Lower lobe of right lung (tissue), 2 donors: ENCODE measurements around the gene SLC25A24. TPM values are rescaled to one million over a fixed set of nuclear protein-coding genes. Genes with fewer than 3 reads are reported as not detected.
"Not testable (repeated sequence)": the region's sequence is repeated elsewhere in the genome, so short reads cannot be mapped to it uniquely, and the experiment has no call there.

Experiments
- ATAC-seq, 2 donors: fragments of 200-7000 bp; cut with Tn5 transposase; one replicate each; pipeline ENCODE4 v1.9.1; 2020 to 2022; ENCODE audit warnings: mild to moderate bottlenecking in 2 of 2, moderate library complexity in 2 of 2
- DNase-seq: peaks from one replicate; pipeline ENCODE4 v3.0.0-alpha.2; 2020
- H3K27ac ChIP-seq: fragments of 200-600 bp; one replicate; pipeline ENCODE4 v1.8.0; 2022
- H3K27me3 ChIP-seq: fragments of 200-600 bp; one replicate; pipeline ENCODE4 v1.8.0; 2022; ENCODE audit warnings: low read depth
- H3K36me3 ChIP-seq: fragments of 200-600 bp; one replicate; pipeline ENCODE4 v1.8.0; 2022; ENCODE audit warnings: mild to moderate bottlenecking
- H3K4me1 ChIP-seq: fragments of 200-600 bp; one replicate; pipeline ENCODE4 v1.8.0; 2022
- H3K4me3 ChIP-seq: fragments of 200-600 bp; one replicate; pipeline ENCODE4 v1.8.0; 2022; ENCODE audit warnings: mild to moderate bottlenecking
- H3K9me3 ChIP-seq: fragments of 200-600 bp; one replicate; pipeline ENCODE4 v1.8.0; 2022
- intact Hi-C: fragments of 100-400 bp; cut with DNase I; formaldehyde crosslinking; loops from one replicate; pipeline ENCODE4 v1.11.0; 2022
- total RNA-seq: library from RNA; stranded (reverse); fragmentation: NEBNext Ultra II Directional; extraction: Animal tissue kit (Norgen Biotek cat#: 25700); gene quantifications from one replicate; pipeline ENCODE4 v1.2.1, GENCODE V29; 2021
- TF ChIP-seq, protein P1 (sequence below): fragments of 200-600 bp; IDR thresholded peaks from one replicate; pipeline ENCODE4 v1.8.0; 2022; ENCODE audit warnings: antibody characterized with exemption, mild to moderate bottlenecking
- donor health status: DM: no; HTN: yes; CAD: no; lungs with severe emphysema.

Gene SLC25A24
- total RNA-seq, 1 donor from 2014 or later, result 49.5 TPM

DNA sequence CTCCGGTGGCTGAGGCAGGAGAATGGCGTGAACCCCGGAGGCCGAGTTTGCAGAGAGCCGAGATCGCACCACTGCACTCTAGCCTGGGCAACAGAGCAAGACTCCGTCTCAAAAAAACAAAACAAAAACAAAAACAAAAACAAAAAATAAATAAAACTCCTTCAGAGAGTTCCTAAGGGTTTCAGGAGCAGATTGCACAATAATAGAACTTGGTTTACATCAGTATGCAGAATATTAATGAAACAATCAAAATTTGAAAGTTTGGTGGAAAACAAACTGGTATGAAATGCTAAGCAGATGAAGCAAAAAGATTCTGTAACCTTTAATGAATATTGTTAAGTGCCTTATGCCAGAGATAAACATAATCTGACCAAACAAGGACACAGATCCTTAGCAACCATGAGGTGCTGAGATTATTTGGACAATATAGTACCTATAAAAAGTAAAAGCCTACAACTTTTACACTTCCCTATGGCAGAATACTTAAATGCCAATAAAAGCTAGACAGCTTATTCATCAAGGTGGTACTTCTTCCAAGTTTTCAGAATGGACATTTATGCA lies 41.2 kb downstream of the SLC25A24 start:
- peaks cover 53% of the 10 kb centered on the region for H3K36me3 ChIP-seq
- no peak overlapping the region for H3K4me3 ChIP-seq
- TF ChIP-seq, protein P1, sequence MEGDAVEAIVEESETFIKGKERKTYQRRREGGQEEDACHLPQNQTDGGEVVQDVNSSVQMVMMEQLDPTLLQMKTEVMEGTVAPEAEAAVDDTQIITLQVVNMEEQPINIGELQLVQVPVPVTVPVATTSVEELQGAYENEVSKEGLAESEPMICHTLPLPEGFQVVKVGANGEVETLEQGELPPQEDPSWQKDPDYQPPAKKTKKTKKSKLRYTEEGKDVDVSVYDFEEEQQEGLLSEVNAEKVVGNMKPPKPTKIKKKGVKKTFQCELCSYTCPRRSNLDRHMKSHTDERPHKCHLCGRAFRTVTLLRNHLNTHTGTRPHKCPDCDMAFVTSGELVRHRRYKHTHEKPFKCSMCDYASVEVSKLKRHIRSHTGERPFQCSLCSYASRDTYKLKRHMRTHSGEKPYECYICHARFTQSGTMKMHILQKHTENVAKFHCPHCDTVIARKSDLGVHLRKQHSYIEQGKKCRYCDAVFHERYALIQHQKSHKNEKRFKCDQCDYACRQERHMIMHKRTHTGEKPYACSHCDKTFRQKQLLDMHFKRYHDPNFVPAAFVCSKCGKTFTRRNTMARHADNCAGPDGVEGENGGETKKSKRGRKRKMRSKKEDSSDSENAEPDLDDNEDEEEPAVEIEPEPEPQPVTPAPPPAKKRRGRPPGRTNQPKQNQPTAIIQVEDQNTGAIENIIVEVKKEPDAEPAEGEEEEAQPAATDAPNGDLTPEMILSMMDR, result no peak
- no peak for ATAC-seq
- H3K27ac ChIP-seq, result no peak overlapping the region
- no peaks in the 10 kb centered on the region for H3K4me1 ChIP-seq
- no peaks in the 10 kb centered on the region for H3K9me3 ChIP-seq
- intact Hi-C loops, result no loop called here
- no peak for DNase-seq
- no peaks in the 10 kb centered on the region for H3K27me3 ChIP-seq

DNA sequence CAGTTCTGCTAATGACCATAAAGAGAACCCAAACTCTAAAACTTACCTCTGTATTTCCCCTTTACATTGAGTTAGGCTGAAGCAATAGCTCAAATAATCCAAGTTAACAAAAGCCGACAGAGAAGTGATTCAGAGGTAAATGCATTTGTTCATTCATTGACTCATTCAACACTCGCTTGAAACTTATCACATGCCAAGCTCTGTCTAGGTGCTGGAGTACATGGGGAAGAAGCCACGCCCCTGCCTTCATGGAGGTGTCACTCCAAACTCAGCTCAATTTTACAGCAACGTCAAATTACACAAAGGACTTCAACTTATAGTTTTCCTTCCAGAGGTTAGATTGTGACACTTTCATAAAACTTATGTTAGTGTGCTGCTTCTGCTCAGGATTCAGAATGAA lies 45.8 kb downstream of the SLC25A24 start:
- H3K4me3 ChIP-seq, result no peak overlapping the region
- no peak overlapping the region for H3K27ac ChIP-seq
- no peaks in the 10 kb centered on the region for H3K4me1 ChIP-seq
- ATAC-seq (no peak), DNase-seq (no peak)
- no peaks in the 10 kb centered on the region for H3K9me3 ChIP-seq
- intact Hi-C loops, result no loop called here
- peaks cover 79% of the 10 kb centered on the region for H3K36me3 ChIP-seq
- no peaks in the 10 kb centered on the region for H3K27me3 ChIP-seq
- TF ChIP-seq, protein P1, result no peak

DNA sequence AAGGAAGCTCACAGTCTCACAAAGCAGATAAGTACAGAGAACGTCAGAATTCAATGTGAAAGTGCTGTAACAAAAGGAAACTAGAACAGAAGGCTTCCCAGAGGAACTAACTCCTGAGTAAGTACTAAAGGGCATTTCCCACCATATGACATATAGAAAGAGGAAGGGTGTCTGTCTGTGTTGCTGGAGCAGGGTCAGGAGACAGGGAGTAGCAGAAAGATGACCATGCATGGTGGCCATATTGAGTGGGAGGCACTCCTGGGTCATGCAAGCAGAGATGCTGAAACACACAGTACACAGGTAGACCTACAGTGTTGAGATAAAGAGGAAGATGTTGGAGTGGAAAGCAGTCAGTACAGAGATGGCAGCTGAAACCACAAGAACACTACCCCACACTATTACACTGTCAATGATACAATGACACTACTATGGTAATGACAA lies 47.3 kb downstream of the SLC25A24 start:
- Histone ChIP-seq H3K4me1 (no peaks in the 10 kb centered on the region), H3K4me3 (no peak overlapping the region), H3K36me3 (peaks cover 84% of the 10 kb centered on the region), H3K27me3 (no peaks in the 10 kb centered on the region), H3K27ac (no peak overlapping the region), H3K9me3 (no peaks in the 10 kb centered on the region)
- intact Hi-C loops, result no loop called here
- no peak for DNase-seq
- TF ChIP-seq, protein P1, result no peak
- peak; percentile 76 to 79 for ATAC-seq

DNA sequence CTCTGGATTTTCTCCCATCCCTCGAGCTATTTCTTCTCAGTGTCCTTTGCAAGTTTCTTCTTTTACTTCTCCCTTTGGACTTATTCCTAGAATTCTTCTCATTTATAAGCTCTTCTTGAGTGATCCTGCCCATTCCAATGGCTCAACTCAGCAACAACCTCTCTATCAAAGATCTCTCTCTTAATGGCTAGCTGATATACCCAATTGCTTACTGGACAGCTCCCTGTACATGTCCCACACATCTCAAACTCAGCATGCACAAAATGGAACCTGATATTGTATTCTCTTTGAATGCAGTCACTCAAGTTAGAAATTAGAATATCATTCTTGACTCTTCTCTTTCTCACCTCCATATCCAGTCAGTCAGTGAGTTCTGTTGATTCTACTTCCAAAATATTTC lies 48.6 kb downstream of the SLC25A24 start:
- no peak for ATAC-seq
- no peak overlapping the region for H3K27ac ChIP-seq
- intact Hi-C loops, result no loop called here
- H3K9me3 ChIP-seq, result no peaks in the 10 kb centered on the region
- DNase-seq, result no peak
- no peaks in the 10 kb centered on the region for H3K4me1 ChIP-seq
- TF ChIP-seq, protein P1, result no peak
- peaks cover 84% of the 10 kb centered on the region for H3K36me3 ChIP-seq
- H3K4me3 ChIP-seq, result no peak overlapping the region
- no peaks in the 10 kb centered on the region for H3K27me3 ChIP-seq

DNA sequence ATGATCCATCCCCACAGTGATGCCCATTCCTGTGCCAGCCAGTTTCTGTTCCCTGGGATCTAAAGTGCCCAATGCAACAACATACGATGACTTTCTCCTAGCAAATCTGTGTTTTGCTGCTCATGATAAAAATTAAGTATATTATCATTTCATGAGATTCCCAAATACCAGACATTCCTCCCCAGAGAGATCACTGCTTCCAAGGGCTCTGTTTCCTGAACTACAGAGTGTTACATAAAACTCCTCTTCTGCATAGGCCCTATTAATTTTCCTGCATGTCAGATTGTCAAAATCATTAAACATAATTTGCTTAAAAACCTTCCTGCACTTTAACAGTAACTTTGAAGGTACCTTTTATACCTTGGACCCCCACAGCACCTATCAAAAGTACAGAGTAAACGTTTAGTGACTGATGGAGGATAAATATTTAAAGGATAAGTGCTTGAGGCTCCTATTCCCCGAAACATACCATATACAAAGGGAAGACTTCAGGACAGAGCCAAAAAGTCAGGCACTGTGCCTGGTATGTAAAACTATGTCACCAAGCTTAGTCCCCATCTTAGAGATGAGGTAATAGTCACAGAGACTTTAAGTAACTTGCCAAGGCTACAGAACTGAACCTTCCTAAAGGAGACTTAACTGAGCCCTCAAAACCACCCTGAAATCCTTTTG lies 50.2 kb downstream of the SLC25A24 start:
- no peaks in the 10 kb centered on the region for H3K27me3 ChIP-seq
- peaks cover 75% of the 10 kb centered on the region for H3K36me3 ChIP-seq
- TF ChIP-seq, protein P1, result no peak
- DNase-seq, result no peak
- no peak overlapping the region for H3K27ac ChIP-seq
- intact Hi-C loops, result no loop called here
- ATAC-seq, result no peak
- H3K4me1 ChIP-seq, result no peaks in the 10 kb centered on the region
- H3K4me3 ChIP-seq, result no peak overlapping the region
- H3K9me3 ChIP-seq, result no peaks in the 10 kb centered on the region

DNA sequence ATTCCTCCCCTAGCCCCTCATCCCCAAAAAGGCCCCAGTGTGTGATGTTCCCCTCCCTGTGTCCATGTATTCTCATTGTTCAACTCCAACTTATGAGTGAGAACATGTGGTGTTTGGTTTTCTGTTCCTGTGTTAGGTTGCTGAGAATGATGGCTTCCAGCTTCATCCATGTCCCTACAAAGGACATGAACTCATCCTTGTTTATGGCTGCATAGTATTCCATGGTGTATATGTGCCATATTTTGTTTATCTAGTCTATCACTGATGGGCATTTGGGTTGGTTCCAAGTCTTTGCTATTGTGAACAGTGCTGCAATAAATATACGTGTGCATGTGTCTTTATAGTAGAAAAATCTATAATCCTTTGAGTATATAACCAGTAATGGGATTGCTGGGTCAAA lies 55.6 kb downstream of the SLC25A24 start:
- H3K27ac ChIP-seq, H3K4me1 ChIP-seq, H3K27me3 ChIP-seq, H3K4me3 ChIP-seq, H3K9me3 ChIP-seq, DNase-seq, intact Hi-C loops, ATAC-seq: not testable (repeated sequence)
- H3K36me3 ChIP-seq, result peaks cover 64% of the 10 kb centered on the region
